GM12873 (cell line): Measurements from ENCODE around the gene ICOSLG.
"Not testable (repeated sequence)": the region's sequence is repeated elsewhere in the genome, so short reads cannot be mapped to it uniquely, and the experiment has no call there.

Source experiments
- TF ChIP-seq, protein P1 (sequence below): IDR thresholded peaks from 2 replicates; pipeline ENCODE4 v1.5.1; 2012; ENCODE audit warnings: low read depth, mild to moderate bottlenecking, moderate library complexity, low read length, control low read depth; ENCODE audit not compliant: insufficient read depth; ENCODE audit errors: missing control alignments

Gene ICOSLG, protein sequence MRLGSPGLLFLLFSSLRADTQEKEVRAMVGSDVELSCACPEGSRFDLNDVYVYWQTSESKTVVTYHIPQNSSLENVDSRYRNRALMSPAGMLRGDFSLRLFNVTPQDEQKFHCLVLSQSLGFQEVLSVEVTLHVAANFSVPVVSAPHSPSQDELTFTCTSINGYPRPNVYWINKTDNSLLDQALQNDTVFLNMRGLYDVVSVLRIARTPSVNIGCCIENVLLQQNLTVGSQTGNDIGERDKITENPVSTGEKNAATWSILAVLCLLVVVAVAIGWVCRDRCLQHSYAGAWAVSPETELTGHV

DNA sequence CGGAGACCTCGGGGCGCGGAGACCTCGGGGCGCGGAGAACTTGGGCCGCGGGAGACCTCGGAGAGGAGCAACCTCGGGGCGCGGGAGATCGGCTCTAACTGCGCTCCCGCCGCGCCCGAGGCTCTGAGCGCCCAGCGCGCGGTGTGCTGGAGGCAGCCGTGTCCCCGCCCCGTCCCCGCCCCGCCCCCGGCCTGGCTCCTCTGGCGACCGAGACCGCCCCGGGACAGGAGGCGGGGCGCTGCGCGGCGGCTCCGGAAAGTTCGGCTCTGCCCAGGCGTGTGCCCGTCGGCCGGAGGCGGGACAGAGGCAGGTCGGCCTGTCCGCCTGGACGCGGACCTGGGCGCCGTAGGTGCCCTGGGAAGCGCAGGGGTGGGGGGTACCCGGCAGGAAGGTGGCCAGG, at the start of gene ICOSLG:
ICOSLG (minus strand) TSS at position 102 of the 400 bp plus-strand sequence. CDS start 126 bp downstream, outside the sequence.
- TF ChIP-seq, protein P1, sequence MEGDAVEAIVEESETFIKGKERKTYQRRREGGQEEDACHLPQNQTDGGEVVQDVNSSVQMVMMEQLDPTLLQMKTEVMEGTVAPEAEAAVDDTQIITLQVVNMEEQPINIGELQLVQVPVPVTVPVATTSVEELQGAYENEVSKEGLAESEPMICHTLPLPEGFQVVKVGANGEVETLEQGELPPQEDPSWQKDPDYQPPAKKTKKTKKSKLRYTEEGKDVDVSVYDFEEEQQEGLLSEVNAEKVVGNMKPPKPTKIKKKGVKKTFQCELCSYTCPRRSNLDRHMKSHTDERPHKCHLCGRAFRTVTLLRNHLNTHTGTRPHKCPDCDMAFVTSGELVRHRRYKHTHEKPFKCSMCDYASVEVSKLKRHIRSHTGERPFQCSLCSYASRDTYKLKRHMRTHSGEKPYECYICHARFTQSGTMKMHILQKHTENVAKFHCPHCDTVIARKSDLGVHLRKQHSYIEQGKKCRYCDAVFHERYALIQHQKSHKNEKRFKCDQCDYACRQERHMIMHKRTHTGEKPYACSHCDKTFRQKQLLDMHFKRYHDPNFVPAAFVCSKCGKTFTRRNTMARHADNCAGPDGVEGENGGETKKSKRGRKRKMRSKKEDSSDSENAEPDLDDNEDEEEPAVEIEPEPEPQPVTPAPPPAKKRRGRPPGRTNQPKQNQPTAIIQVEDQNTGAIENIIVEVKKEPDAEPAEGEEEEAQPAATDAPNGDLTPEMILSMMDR: not testable (repeated sequence)

DNA sequence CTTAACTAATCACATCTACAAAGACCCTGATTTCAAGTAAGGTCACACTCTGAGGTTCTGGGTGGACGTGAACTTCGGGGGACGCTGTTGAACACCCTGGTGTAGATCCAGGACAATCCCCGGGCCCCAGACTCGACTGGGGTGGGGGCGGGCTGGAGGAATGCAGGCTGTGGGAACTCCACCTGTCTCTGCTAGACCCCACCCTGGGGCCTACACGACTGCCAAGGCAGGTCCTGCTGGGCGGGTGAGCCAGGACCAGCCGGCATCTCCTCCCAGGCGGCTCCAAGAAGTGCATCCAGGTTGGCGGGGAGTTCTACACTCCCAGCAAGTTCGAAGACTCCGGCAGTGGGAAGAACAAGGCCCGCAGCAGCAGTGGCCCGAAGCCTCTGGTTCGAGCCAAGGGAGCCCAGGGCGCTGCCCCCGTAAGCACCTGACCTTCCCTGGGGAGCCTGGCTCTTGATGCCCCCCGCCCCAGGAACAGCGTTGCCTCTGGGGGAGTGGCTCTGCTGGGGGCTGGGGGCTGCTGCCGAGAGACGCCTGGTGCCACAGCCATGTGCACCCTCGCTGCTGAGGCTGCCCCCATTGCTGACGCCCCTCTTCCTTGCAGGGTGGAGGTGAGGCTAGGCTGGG, 48.8 kb upstream of the ICOSLG start:
- TF ChIP-seq, protein P1: no peak

DNA sequence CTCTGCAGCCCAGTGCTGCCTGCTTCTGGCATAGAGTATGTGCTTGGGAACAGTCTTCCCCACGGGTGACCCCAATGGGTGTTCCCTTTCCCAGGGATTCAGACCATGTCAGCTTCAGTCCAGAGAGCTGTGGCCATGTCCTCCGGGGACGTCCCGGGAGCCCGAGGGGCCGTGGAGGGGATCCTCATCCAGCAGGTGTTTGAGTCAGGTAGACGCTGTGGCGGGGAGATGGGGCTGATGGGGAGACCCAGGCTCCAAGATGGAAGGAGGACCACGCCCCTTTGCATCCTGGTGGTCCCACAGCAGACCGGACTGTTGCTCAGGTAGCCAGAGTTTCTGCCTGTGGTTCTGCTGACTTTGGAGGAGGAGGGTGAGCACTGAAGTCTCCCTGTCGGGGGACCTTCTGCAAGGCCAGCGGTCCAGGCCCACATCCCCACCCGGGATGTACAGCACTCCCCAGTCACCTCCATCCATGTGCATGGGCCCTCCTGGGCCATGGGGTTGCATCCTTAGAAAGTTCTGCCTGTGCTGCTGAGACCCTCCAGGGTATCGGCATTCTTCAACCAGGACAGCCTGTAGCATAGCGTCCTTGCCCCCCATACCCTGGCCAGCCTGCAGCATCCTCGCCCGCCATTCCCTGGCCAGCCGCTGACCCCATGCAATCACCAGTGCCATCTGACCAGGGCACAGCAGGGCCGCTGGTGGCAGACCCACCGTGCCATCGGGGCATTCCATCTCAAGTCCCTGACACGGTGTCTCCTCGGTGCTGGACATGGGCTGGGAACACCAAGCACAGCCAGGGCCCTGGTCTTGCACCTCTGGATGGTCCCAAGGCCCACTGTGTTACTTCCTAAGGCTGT, 47.7 kb upstream of the ICOSLG start:
- TF ChIP-seq, protein P1: no peak

DNA sequence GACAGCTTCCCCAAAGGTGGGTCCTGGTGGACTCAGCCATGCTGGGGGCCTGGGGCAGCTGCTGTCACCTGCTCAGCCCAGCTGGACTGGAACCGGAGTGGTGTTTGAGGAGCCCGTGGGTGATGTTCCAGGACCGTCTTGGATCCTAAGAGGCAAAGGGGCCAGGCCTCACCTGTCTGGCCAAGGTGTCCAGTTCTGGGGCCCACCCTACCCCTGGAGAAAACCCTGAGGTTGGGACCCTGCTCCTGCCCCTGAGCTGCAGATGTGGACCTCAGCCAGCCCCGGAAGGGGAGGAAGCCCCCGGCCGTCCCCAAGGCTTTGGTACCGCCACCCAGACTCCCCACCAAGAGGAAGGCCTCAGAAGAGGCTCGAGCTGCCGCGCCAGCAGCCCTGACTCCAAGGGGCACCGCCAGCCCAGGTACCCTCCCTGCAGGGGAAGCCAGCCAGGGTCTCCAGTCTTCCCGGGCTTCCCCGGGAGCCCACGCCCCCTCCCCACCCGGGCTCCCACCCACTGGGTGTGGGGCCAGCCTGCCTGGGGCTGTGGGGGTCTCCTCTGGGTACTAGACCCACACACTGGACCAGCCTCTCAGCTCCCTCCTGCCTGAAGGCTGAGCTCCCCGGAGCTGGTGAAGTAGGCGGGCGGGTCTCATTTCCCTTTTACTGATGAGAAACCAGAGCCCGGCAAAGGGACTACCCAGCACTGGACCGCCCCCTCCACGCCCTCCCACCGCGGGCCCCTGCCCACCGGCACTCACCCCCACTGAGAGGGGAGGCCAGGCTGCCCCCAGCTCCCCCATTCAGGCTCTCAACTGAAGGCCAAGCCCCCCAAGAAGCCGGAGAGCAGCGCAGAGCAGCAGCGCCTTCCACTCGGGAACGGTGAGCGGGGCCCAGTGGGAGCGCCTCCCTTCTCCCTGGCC, 46.2 kb upstream of the ICOSLG start:
- TF ChIP-seq, protein P1: no peak

DNA sequence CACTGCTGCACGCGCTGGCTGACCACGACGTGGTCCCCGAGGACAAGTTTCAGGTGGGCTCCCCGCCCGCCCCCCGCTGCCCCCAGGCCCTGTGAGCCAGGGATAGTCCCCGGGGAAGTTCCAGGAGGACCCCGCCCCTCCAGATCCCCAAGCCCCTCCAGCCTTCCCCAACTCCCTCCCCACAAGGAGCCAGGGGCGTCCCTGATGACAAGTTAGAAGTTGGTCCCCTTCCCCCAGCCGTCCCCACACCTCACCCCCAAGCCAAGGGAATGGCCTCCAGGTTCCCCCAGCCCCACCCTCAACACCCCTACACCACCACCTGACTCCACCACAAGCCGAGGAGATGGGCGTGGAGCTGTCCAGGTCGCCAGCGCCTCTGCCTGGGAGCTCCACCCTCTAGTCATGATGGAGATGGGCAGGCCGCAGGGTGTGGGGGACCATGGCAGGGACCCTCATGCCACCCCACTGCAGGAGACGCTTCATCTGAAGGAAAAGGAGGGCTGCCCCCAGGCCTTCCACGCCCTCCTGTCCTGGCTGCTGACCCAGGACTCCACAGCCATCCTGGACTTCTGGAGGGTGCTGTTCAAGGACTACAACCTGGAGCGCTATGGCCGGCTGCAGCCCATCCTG, 45.5 kb upstream of the ICOSLG start:
- TF ChIP-seq, protein P1: no peak

DNA sequence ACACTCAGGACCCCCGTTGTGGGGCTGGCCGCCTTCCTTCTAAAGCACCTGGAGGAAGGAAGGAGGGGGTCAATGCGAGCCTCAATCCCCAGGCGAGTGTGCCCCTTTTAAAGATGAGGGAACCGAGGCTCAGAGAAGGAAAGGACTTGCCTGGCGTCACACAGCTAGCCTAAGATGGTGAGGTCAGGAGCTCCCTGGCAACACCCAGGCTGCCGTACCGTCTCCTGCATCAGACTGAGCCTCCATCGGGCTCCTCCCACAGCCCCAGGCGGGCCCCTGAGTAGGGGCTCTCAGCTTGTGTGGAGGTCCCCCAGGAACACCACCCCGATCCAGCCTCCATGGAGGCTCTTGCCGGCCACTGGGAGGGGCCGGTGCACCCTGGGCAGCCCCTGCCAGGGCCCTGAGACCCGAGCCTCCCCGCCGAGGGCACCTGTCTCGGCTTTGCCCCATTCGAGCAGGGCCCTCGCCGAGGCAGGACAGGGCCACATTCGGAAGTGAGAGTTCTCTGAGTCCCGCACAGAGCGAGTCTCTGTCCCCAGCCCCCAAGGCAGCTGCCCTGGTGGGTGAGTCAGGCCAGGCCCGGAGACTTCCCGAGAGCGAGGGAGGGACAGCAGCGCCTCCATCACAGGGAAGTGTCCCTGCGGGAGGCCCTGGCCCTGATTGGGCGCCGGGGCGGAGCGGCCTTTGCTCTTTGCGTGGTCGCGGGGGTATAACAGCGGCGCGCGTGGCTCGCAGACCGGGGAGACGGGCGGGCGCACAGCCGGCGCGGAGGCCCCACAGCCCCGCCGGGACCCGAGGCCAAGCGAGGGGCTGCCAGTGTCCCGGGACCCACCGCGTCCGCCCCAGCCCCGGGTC, 44.6 kb upstream of the ICOSLG start, which contains the start of gene AIRE:
AIRE (plus strand) TSS at position 739 of the 855 bp plus-strand sequence. CDS start 131 bp downstream, outside the sequence.
- TF ChIP-seq, protein P1: no peak
